H1 (cell line): ENCODE data around the gene SH3PXD2A. TPM values are rescaled to one million over a fixed set of nuclear protein-coding genes. Genes with fewer than 3 reads are reported as not detected.

Experiments
- CTCF ChIA-PET: fragments of 300-600 bp; sonication (Branson Sonifier 250); formaldehyde crosslinking; loops from one replicate; lab custom pipeline; 2021; ENCODE audit not compliant: partially characterized antibody; lab: Charles Lee
- POLR2A ChIA-PET: fragments of 300-600 bp; sonication (Branson Sonifier 250); formaldehyde crosslinking; loops from one replicate; lab custom pipeline; 2021; ENCODE audit warnings: inconsistent platforms; ENCODE audit not compliant: partially characterized antibody; lab: Charles Lee
- DNase-seq, 2 experiments: peaks; one replicate each; pipeline versions ENCODE4 v3.0.0 to v3.0.0-alpha.2; 2010 to 2022; ENCODE audit warnings: low spot score in 2 of 2, low read depth in 1 of 2, mixed read lengths in 1 of 2
- FAIRE-seq: peaks from 2 replicates; lab custom pipeline; 2011; peaks lifted over from hg19 to GRCh38; lab: Jason Lieb, UNC
- H2AFZ ChIP-seq: 2 replicates; pipeline ENCODE4 v1.8.1; 2012; ENCODE audit warnings: low read length, inconsistent platforms
- H2AK5ac ChIP-seq: 2 replicates; pipeline ENCODE4 v1.6.1; 2013; ENCODE audit warnings: low read depth, low read length
- H2BK120ac ChIP-seq: replicated peaks from 2 replicates; pipeline ENCODE3; 2013; ENCODE audit warnings: low read depth, low read length, inconsistent platforms
- H2BK12ac ChIP-seq: 2 replicates; pipeline ENCODE4 v1.6.1; 2013; ENCODE audit warnings: low read depth, low read length
- H2BK15ac ChIP-seq: 2 replicates; pipeline ENCODE4 v1.6.1; 2013; ENCODE audit warnings: low read length
- H2BK20ac ChIP-seq: 2 replicates; pipeline ENCODE4 v1.6.1; 2013; ENCODE audit warnings: low read length
- H2BK5ac ChIP-seq: 2 replicates; pipeline ENCODE4 v1.6.1; 2013; ENCODE audit warnings: low read depth, low read length
- H3K14ac ChIP-seq: 2 replicates; pipeline ENCODE4 v1.6.1; 2013; ENCODE audit warnings: inconsistent platforms; ENCODE audit not compliant: insufficient read length
- H3K18ac ChIP-seq: 2 replicates; pipeline ENCODE4 v1.6.1; 2013; ENCODE audit warnings: low read length; ENCODE audit errors: extremely low read depth
- H3K23ac ChIP-seq: 2 replicates; pipeline ENCODE4 v1.6.1; 2013; ENCODE audit warnings: inconsistent platforms; ENCODE audit not compliant: insufficient read length
- H3K23me2 ChIP-seq: 2 replicates; pipeline ENCODE4 v1.6.1; 2013; ENCODE audit warnings: low read depth, low read length
- H3K27ac ChIP-seq: 2 replicates; pipeline ENCODE4 v1.6.1; 2011; ENCODE audit warnings: low read depth, low read length, inconsistent platforms
- H3K27me3 ChIP-seq, 4 experiments: replicated peaks in 1 of 4; 1 replicate in 1 of 4; 2 replicates in 3 of 4; pipeline versions ENCODE4 v1.6.1 to v1.8.1; 2011 to 2013; ENCODE audit warnings: low read length in 3 of 4, mild to moderate bottlenecking in 3 of 4, inconsistent platforms in 2 of 4, mixed read lengths in 2 of 4, moderate library complexity in 1 of 4; ENCODE audit not compliant: control insufficient read depth in 3 of 4, insufficient read depth in 3 of 4; ENCODE audit errors: extremely low read depth in 1 of 4
- H3K36me3 ChIP-seq, 4 experiments: 2 replicates each; pipeline versions ENCODE4 v1.6.1 to v1.8.1; 2011 to 2013; ENCODE audit warnings: mild to moderate bottlenecking in 4 of 4, low read length in 3 of 4, moderate library complexity in 2 of 4, control low read depth in 1 of 4, inconsistent platforms in 1 of 4; ENCODE audit not compliant: insufficient read depth in 4 of 4, control insufficient read depth in 2 of 4
- H3K4ac ChIP-seq: replicated peaks from 2 replicates; pipeline ENCODE3; 2013; ENCODE audit warnings: low read length, low read depth, mixed read lengths, inconsistent platforms; ENCODE audit not compliant: insufficient read length
- H3K4me1 ChIP-seq, 4 experiments: replicated peaks in 1 of 4; 1 replicate in 1 of 4; 2 replicates in 3 of 4; pipeline versions ENCODE4 v1.6.1 to v1.8.1; 2011 to 2013; ENCODE audit warnings: low read length in 3 of 4, inconsistent platforms in 2 of 4, mixed read lengths in 1 of 4; ENCODE audit not compliant: insufficient read depth in 4 of 4, control insufficient read depth in 3 of 4
- H3K4me2 ChIP-seq, 2 experiments: 2 replicates each; pipeline versions ENCODE4 v1.6.1 to v1.8.1; 2011 to 2013; ENCODE audit warnings: low read depth in 2 of 2, low read length in 2 of 2, control low read depth in 1 of 2, inconsistent platforms in 1 of 2, mild to moderate bottlenecking in 1 of 2; ENCODE audit not compliant: insufficient read depth in 1 of 2
- H3K4me3 ChIP-seq, 4 experiments: fragments of 200-600, 300-600 bp in 1 of 4; sonication (generic), shearing (Covaris generic), sonication (Bioruptor Twin) in 1 of 4; 2 replicates each; pipeline versions ENCODE4 v1.5.1 to v1.8.1; 2011 to 2016; ENCODE audit warnings: low read length in 4 of 4, low read depth in 3 of 4, control low read depth in 2 of 4, inconsistent platforms in 2 of 4, mild to moderate bottlenecking in 2 of 4, mixed read lengths in 1 of 4, moderate library complexity in 1 of 4; ENCODE audit not compliant: insufficient read depth in 2 of 4; ENCODE audit errors: extremely low read depth in 1 of 4
- H3K56ac ChIP-seq: replicated peaks from 2 replicates; pipeline ENCODE3; 2013; ENCODE audit warnings: low read depth, mild to moderate bottlenecking, mixed read lengths, low read length, inconsistent platforms; ENCODE audit not compliant: insufficient read length
- H3K79me1 ChIP-seq: 2 replicates; pipeline ENCODE4 v1.6.1; 2013; ENCODE audit warnings: low read depth, low read length, control low read depth
- H3K79me2 ChIP-seq, 2 experiments: 2 replicates each; pipeline versions ENCODE4 v1.6.1 to v1.8.1; 2012 to 2013; ENCODE audit warnings: low read length in 2 of 2, mild to moderate bottlenecking in 2 of 2, inconsistent platforms in 1 of 2; ENCODE audit not compliant: insufficient read depth in 2 of 2, control insufficient read depth in 1 of 2
- H3K9ac ChIP-seq, 4 experiments: replicated peaks in 1 of 4; 1 replicate in 1 of 4; 2 replicates in 3 of 4; pipeline versions ENCODE4 v1.6.1 to v1.8.1; 2011 to 2013; ENCODE audit warnings: low read depth in 3 of 4, low read length in 3 of 4, control low read depth in 2 of 4, mild to moderate bottlenecking in 2 of 4, moderate library complexity in 2 of 4, inconsistent platforms in 1 of 4; ENCODE audit errors: extremely low read depth in 1 of 4
- H3K9me3 ChIP-seq, 2 experiments: 2 replicates each; pipeline versions ENCODE4 v1.6.1 to v1.8.1; 2012 to 2013; ENCODE audit warnings: mild to moderate bottlenecking in 2 of 2, moderate library complexity in 2 of 2, control low read depth in 1 of 2, inconsistent platforms in 1 of 2, low read depth in 1 of 2, low read length in 1 of 2, mixed read lengths in 1 of 2; ENCODE audit not compliant: insufficient read depth in 2 of 2
- H4K20me1 ChIP-seq, 2 experiments: replicated peaks in 1 of 2; 2 replicates each; pipeline versions ENCODE3 to v1.8.1; 2011 to 2013; ENCODE audit warnings: inconsistent platforms in 2 of 2, low read length in 2 of 2, mild to moderate bottlenecking in 1 of 2; ENCODE audit not compliant: insufficient read depth in 2 of 2, control insufficient read depth in 1 of 2
- H4K5ac ChIP-seq: 2 replicates; pipeline ENCODE4 v1.6.1; 2013; ENCODE audit warnings: low read length, low read depth, mixed read lengths, inconsistent platforms; ENCODE audit not compliant: insufficient read length
- H4K8ac ChIP-seq: 2 replicates; pipeline ENCODE4 v1.8.0; 2013; ENCODE audit warnings: mild to moderate bottlenecking, moderate library complexity, low read length, inconsistent platforms; ENCODE audit not compliant: insufficient read depth; ENCODE audit errors: extremely low read depth
- H4K91ac ChIP-seq: replicated peaks from 2 replicates; pipeline ENCODE3; 2013; ENCODE audit warnings: low read length, mixed read lengths, inconsistent platforms; ENCODE audit not compliant: insufficient read length
- E2F6 ChIP-seq: IDR thresholded peaks from 2 replicates; pipeline ENCODE4 v1.6.1; 2012; ENCODE audit warnings: inconsistent platforms
- EGR1 ChIP-seq: IDR thresholded peaks from 2 replicates; pipeline ENCODE4 v1.6.1; 2011; ENCODE audit warnings: low read depth, low read length, borderline replicate concordance
- WGBS, 2 experiments: shearing (Covaris generic) in 1 of 2; methylation state at CpG; one replicate each; pipeline versions ENCODE4 v1.1.6 to v1.1.7; 2013 to 2015; ENCODE audit warnings: low lambda C conversion rate in 2 of 2, mixed read lengths in 2 of 2, inconsistent platforms in 1 of 2, low coverage in 1 of 2, missing lambda C conversion rate in 1 of 2; ENCODE audit not compliant: insufficient replicate concordance in 2 of 2, insufficient coverage in 1 of 2, insufficient read length in 1 of 2; ENCODE audit errors: extremely low coverage in 1 of 2, missing lambda C conversion rate in 1 of 2; 5-methylcytosine and 5-hydroxymethylcytosine counted together
- polyA plus RNA-seq, 7 experiments: library from polyadenylated mRNA; depleted of rRNA in 3 of 7; stranded (reverse) in 5 of 7; unstranded in 2 of 7; fragments of >200 nt in 5 of 7; fragments of 200-250 nt in 2 of 7; gene quantifications; 1 replicate in 5 of 7; 2 replicates in 1 of 7; 4 replicates in 1 of 7; pipeline versions ENCODE4 v1.2.1 to v1.2.3, GENCODE V29; 2011 to 2013; ENCODE audit warnings: missing spikeins in 2 of 7, mixed read lengths in 2 of 7
- total RNA-seq: library from RNA; stranded (reverse); fragmentation: NEBNext Ultra II Directional; extraction: Animal tissue kit (Norgen Biotek cat#: 25700); gene quantifications from 2 replicates; pipeline ENCODE4 v1.2.1, GENCODE V29; 2021
- TF ChIP-seq, protein P1 (sequence below): IDR thresholded peaks from 2 replicates; pipeline ENCODE4 v1.6.1; 2011; ENCODE audit warnings: low read length, improper control_type of control experiment

The SH3PXD2A gene
- total and polyA plus RNA-seq, 2 of the 8 experiments (the other 6 are each of a cell fraction or from before 2014, with no cell fraction given): 5.4 to 16.3 TPM

DNA sequence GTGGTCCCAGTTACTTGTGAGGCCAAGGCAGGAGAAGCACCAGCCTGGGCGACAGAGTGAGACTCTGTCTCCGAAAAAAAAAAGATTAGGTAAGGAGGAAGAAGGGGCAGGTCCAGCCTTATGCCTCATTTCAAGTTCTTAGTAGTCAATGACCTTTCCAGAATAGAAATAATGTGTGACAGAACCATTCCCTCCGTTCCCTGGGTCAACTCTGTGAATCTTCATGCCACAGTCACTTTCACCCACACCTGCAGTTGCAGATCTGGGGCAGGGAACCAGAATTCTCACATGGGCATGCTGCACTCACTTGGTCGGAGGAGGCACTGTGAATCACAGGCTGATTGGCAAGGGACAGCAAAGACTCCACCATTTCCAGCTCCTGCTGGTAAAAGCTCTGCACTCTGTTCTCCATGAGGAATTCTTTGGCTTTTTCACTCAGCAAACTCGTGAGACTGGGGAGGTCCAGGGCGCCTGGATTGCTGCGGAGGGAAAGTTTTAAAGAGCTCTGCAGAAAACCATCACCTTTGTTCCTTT is 41.9 kb upstream of the SH3PXD2A start:
- TF ChIP-seq EGR1 (no peak), E2F6 (no peak)
- TF ChIP-seq, protein P1, sequence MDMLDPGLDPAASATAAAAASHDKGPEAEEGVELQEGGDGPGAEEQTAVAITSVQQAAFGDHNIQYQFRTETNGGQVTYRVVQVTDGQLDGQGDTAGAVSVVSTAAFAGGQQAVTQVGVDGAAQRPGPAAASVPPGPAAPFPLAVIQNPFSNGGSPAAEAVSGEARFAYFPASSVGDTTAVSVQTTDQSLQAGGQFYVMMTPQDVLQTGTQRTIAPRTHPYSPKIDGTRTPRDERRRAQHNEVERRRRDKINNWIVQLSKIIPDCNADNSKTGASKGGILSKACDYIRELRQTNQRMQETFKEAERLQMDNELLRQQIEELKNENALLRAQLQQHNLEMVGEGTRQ: no peak
- TF ChIP-seq, all 59 proteins: peak for 0
- WGBS, 2 experiments: 89% methylated on average over 7 of the region's 7 CpGs; no CpG with 5 or more reads in 1 of the 2 experiments
- H3K4ac ChIP-seq: no peak overlapping the region
- FAIRE-seq (no peak), DNase-seq (no peak)
- H3K27ac ChIP-seq: no peak overlapping the region
- H3K4me3 ChIP-seq: no peak overlapping the region
- no peak overlapping the region for H2BK20ac ChIP-seq
- H3K18ac ChIP-seq: no peak overlapping the region
- H4K20me1 ChIP-seq: no peaks in the 10 kb centered on the region
- H3K27me3 ChIP-seq: no peaks in the 10 kb centered on the region
- no peak overlapping the region for H3K14ac ChIP-seq
- no peak overlapping the region for H4K8ac ChIP-seq
- H3K23ac ChIP-seq: no peak overlapping the region
- no peak overlapping the region for H2AFZ ChIP-seq
- H2BK15ac ChIP-seq: no peak overlapping the region
- no peak overlapping the region for H3K9ac ChIP-seq
- H3K56ac ChIP-seq: no peak overlapping the region
- H3K79me2 ChIP-seq: no peaks in the 10 kb centered on the region
- ChIA-PET CTCF (interaction anchor here (0.6 to 5.9 kb wide), 4 partner anchors 11 to 381 kb away, joined by 3 to 49 read pairs (median 4); no protein-coding TSS in a partner anchor), POLR2A (no interaction called here)
- no peak overlapping the region for H3K4me2 ChIP-seq
- no peak overlapping the region for H4K91ac ChIP-seq
- H2BK12ac ChIP-seq: no peak overlapping the region
- H3K79me1 ChIP-seq: no peaks in the 10 kb centered on the region
- no peaks in the 10 kb centered on the region for H3K23me2 ChIP-seq
- no peak overlapping the region for H2BK5ac ChIP-seq
- H3K36me3 ChIP-seq: no peaks in the 10 kb centered on the region; a peak in 3 of 8 replicates
- H2AK5ac ChIP-seq: no peak overlapping the region
- H3K9me3 ChIP-seq: no peaks in the 10 kb centered on the region
- H4K5ac ChIP-seq: no peak overlapping the region
- H3K4me1 ChIP-seq: peaks cover 0 to 2% (median 0%) of the 10 kb centered on the region in 4 experiments; a peak in 2 of 7 replicates
- no peak overlapping the region for H2BK120ac ChIP-seq
